Heart right ventricle (tissue), 16 donors: ENCODE data around the gene SPON1. TPM values are rescaled to one million over a fixed set of nuclear protein-coding genes. Genes with fewer than 3 reads are reported as not detected.

ENCODE experiments used
- ATAC-seq, 8 donors: fragments of 200-7000 bp; cut with Tn5 transposase; one replicate each; pipeline ENCODE4 v1.9.1; 2020; ENCODE audit warnings: mild to moderate bottlenecking in 8 of 8, moderate library complexity in 8 of 8, moderate number of reproducible peaks in 1 of 8
- DNase-seq, 2 donors: peaks; one replicate each; pipeline ENCODE4 v3.0.0-alpha.2; 2020
- H3K27ac ChIP-seq, 10 donors: fragments of 200-600 bp; sonication (generic) in 2 of 10; one replicate each; pipeline versions ENCODE4 v1.5.0 to v1.8.0; 2020 to 2022; ENCODE audit warnings: mild to moderate bottlenecking in 3 of 10
- H3K27me3 ChIP-seq, 7 donors: fragments of 200-600 bp; one replicate each; pipeline ENCODE4 v1.8.0; 2021 to 2022; ENCODE audit warnings: mild to moderate bottlenecking in 2 of 7
- H3K36me3 ChIP-seq, 9 donors: fragments of 200-600 bp; sonication (generic) in 1 of 9; one replicate each; pipeline versions ENCODE4 v1.5.0 to v1.8.0; 2020 to 2022; ENCODE audit warnings: mild to moderate bottlenecking in 2 of 9
- H3K4me1 ChIP-seq, 9 donors: fragments of 200-600 bp; sonication (generic) in 1 of 9; one replicate each; pipeline versions ENCODE4 v1.5.0 to v1.8.0; 2020 to 2022; ENCODE audit warnings: mild to moderate bottlenecking in 4 of 9
- H3K4me3 ChIP-seq, 10 donors: fragments of 200-600 bp; sonication (generic) in 2 of 10; one replicate each; pipeline versions ENCODE4 v1.5.0 to v1.8.0; 2020 to 2022; ENCODE audit warnings: mild to moderate bottlenecking in 7 of 10, moderate library complexity in 2 of 10
- H3K9me3 ChIP-seq, 11 donors: fragments of 200-600 bp in 10 of 11; sonication (generic) in 2 of 11; one replicate each; pipeline versions ENCODE4 v1.5.0 to v1.8.0; 2013 to 2022; ENCODE audit warnings: mild to moderate bottlenecking in 2 of 11, control low read depth in 1 of 11, moderate library complexity in 1 of 11
- WGBS, 2 donors: extraction: QIAGEN DNeasy Blood & Tissue Kit; methylation state at CpG; one replicate each; pipeline ENCODE4 v1.1.7; 2013; ENCODE audit warnings: inconsistent platforms in 1 of 2; 5-methylcytosine and 5-hydroxymethylcytosine counted together
- intact Hi-C, 10 donors: fragments of 100-400 bp; cut with DNase I; formaldehyde crosslinking; loops; one replicate each; pipeline versions ENCODE4 v1.11.1 to v1.14.2; 2022
- polyA plus RNA-seq, 2 donors: library from polyadenylated mRNA; stranded (reverse); fragments of 200-250 nt; gene quantifications; one replicate each; pipeline ENCODE4 v1.2.3, GENCODE V29; 2013
- total RNA-seq, 10 donors: library from RNA; stranded (reverse); fragmentation: NEBNext Ultra II Directional in 3 of 10; extraction: Animal tissue kit (Norgen Biotek cat#: 25700) in 3 of 10; gene quantifications; one replicate each; pipeline versions ENCODE4 v1.2.1 to v1.2.4, GENCODE V29; 2021 to 2023
- TF ChIP-seq, protein P1 (sequence below), 9 donors: fragments of 200-600 bp; sonication (generic) in 2 of 9; IDR thresholded peaks; one replicate each; pipeline versions ENCODE4 v1.5.0 to v1.8.0; 2021 to 2022; ENCODE audit warnings: antibody characterized with exemption in 9 of 9, mild to moderate bottlenecking in 5 of 9, moderate library complexity in 1 of 9
- donor health status: Arrhythmogenic right ventricular cardiomyopathy.
- donor health status: ischemic (EF 13 %, LVEDD 7.1; RV severe dilation, severe dysfunction).
- donor health status: healthy with polysubstance abuse.
- donor health status: DM: no; HTN: yes; CAD: no.
- donor health status: DM: no; HTN: no; CAD: no.
- donor health status: ischemic (EF 25% LVEDD 6.9; RV normal size, moderate dysfunction).
- donor health status: ischemic (EF 25% LVEDD 5.7; RV mildly dilated, moderate dysfunction).
- donor health status: healthy.
- donor health status: DM: yes; HTN: yes; CAD: no.
- donor health status: Ischemic cardiomyopathy.
- donor health status: ischemic (EF 35%, LVEDD 5.7; RV mildly dilated, moderate dysfunction).
- donor health status: nonischemic (EF 11% LVEDD 7.7; RV severe dilation, severe dysfunction).
- donor health status: DM: yes; HTN: yes; CAD: no.
- donor health status: PGD.
- donor health status: ischemic (EF 29% LVEDD 5.4; RV normal size, mild dysfunction).
- donor health status: nonischemic (EF 23%, LVEDD 6.1; RV moderate dilation, normal function).

The SPON1 gene
- total and polyA plus RNA-seq, 12 donors, result 2.9 to 14.7 (median 5.6) TPM

GRCh38 chr11:14018441-14018840 is 55.9 kb downstream of the SPON1 start:
- Histone ChIP-seq H3K36me3 (no peaks in the 10 kb centered on the region), H3K27me3 (peaks cover 0 to 9% (median 5%) of the 10 kb centered on the region in 7 donors), H3K4me1 (peaks cover 0 to 9% (median 0%) of the 10 kb centered on the region in 9 donors), H3K9me3 (no peaks in the 10 kb centered on the region), H3K4me3 (no peak overlapping the region), H3K27ac (no peak overlapping the region)
- ATAC-seq (no peak), DNase-seq (no peak)
- intact Hi-C loops, result no loop called here
- WGBS, 2 donors, result 73 to 84% methylated on average over 2 of the region's 2 CpGs
- TF ChIP-seq, protein P1, sequence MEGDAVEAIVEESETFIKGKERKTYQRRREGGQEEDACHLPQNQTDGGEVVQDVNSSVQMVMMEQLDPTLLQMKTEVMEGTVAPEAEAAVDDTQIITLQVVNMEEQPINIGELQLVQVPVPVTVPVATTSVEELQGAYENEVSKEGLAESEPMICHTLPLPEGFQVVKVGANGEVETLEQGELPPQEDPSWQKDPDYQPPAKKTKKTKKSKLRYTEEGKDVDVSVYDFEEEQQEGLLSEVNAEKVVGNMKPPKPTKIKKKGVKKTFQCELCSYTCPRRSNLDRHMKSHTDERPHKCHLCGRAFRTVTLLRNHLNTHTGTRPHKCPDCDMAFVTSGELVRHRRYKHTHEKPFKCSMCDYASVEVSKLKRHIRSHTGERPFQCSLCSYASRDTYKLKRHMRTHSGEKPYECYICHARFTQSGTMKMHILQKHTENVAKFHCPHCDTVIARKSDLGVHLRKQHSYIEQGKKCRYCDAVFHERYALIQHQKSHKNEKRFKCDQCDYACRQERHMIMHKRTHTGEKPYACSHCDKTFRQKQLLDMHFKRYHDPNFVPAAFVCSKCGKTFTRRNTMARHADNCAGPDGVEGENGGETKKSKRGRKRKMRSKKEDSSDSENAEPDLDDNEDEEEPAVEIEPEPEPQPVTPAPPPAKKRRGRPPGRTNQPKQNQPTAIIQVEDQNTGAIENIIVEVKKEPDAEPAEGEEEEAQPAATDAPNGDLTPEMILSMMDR (IDR thresholded peaks at IDR 0.05), result no peak

DNA sequence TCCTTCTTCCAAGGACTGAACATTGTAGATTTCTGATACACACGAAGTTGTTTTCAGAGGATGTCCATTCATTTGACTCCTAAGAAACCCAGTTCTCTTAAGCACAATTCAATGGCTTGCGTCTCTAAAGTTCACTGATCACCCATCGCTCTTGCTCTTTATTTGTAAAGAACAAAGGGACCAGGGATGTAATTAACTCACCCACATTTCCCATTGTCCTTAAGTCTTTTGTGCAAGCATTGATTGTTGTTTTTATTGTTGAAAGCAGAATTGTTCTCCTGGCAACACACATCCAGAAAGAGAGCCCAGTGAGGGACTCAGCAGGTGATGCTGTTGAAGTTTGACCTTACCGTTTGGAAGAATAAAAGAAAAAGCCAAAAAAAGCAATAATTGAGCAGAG is 59.2 kb downstream of the SPON1 start:
- no peak for DNase-seq
- intact Hi-C loops, result no loop called here
- Histone ChIP-seq H3K27ac (no peak overlapping the region), H3K9me3 (no peaks in the 10 kb centered on the region), H3K4me1 (peaks cover 0 to 11% (median 0%) of the 10 kb centered on the region in 9 donors), H3K36me3 (no peaks in the 10 kb centered on the region), H3K27me3 (peaks cover 0 to 35% (median 11%) of the 10 kb centered on the region in 7 donors), H3K4me3 (no peak overlapping the region)
- TF ChIP-seq, protein P1 (IDR thresholded peaks at IDR 0.05), result no peak
- 71 to 72% methylated on average over 4 of the region's 4 CpGs for WGBS, 2 donors
- no peak for ATAC-seq

DNA sequence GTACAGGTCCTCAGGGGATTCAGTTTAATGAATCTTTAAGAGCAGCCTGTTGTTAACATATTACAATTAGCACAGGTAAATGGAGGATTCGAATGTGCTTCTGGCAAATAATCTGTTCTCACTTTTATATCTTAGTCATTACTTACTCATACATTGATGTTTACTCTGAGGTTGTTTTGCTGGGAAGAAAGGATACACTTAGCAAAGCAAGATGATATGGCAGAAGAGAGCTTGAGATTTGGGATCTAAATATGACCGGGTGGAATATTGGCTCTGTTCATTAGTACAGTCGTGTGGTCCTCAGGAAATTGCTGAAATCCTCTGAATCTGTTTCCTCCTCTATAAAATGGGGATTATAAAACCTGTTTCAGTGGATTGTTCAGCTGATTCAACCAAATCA is 59.7 kb downstream of the SPON1 start:
- Histone ChIP-seq H3K4me3 (no peak overlapping the region), H3K9me3 (no peaks in the 10 kb centered on the region), H3K27me3 (peaks cover 0 to 40% (median 11%) of the 10 kb centered on the region in 7 donors), H3K36me3 (no peaks in the 10 kb centered on the region), H3K27ac (no peak overlapping the region), H3K4me1 (peaks cover 0 to 14% (median 0%) of the 10 kb centered on the region in 9 donors)
- intact Hi-C loops, result no loop called here
- no peak for ATAC-seq
- WGBS, 2 donors, result 39 to 61% methylated on average over 3 of the region's 3 CpGs
- DNase-seq, result no peak
- TF ChIP-seq, protein P1 (IDR thresholded peaks at IDR 0.05), result no peak

DNA sequence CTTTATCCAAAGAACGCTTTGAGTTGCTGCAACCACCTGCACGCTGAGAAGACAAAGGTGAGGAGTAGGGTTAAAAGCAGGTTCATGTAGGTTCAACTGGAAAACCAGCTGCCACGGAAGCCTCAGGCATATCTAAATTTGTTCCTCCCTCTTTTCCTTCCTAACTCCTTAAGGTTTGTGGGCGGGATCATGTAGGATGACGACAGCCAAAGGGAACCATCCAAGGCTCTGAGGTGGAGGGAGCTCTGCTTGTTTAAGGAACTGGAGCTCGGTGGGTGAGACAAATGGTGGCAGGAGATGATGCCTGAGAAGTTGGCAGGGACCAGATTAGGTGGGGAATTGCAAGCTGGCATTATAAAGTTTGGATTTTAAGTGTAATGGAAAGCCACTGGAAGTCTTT is 60.3 kb downstream of the SPON1 start:
- no peak overlapping the region for H3K27ac ChIP-seq
- DNase-seq (no peak), ATAC-seq (no peak)
- TF ChIP-seq, protein P1 (IDR thresholded peaks at IDR 0.05), result no peak
- H3K27me3 ChIP-seq, result peaks cover 0 to 40% (median 11%) of the 10 kb centered on the region in 7 donors
- H3K4me1 ChIP-seq, result peaks cover 0 to 20% (median 0%) of the 10 kb centered on the region in 9 donors
- intact Hi-C loops, result no loop called here
- H3K4me3 ChIP-seq, result no peak overlapping the region
- H3K9me3 ChIP-seq, result no peaks in the 10 kb centered on the region
- no peaks in the 10 kb centered on the region for H3K36me3 ChIP-seq
- WGBS, 2 donors, result 71 to 73% methylated on average over 6 of the region's 6 CpGs
